Nephron (organoid): Measurements from ENCODE around the gene ZSWIM5.
"Not testable (repeated sequence)": the region's sequence is repeated elsewhere in the genome, so short reads cannot be mapped to it uniquely, and the experiment has no call there.

Experiments used
- H3K27ac Mint-ChIP-seq, 3 experiments: 2 replicates each; pipeline ENCODE4 v1.8.0; 2020; ENCODE audit warnings: mixed read lengths in 3 of 3, mild to moderate bottlenecking in 2 of 3, moderate library complexity in 1 of 3
- H3K27me3 Mint-ChIP-seq: 2 replicates; pipeline ENCODE4 v1.8.0; 2021; ENCODE audit warnings: low read depth, mild to moderate bottlenecking, moderate library complexity, mixed read lengths
- H3K36me3 Mint-ChIP-seq: 2 replicates; pipeline ENCODE4 v1.8.0; 2020; ENCODE audit warnings: low read depth, mixed read lengths
- H3K4me1 Mint-ChIP-seq: 2 replicates; pipeline ENCODE4 v1.8.0; 2020; ENCODE audit warnings: mixed read lengths
- H3K4me3 Mint-ChIP-seq, 3 experiments: 2 replicates each; pipeline ENCODE4 v1.8.0; 2020; ENCODE audit warnings: mild to moderate bottlenecking in 3 of 3, mixed read lengths in 3 of 3, moderate library complexity in 2 of 3
- H3K9me3 Mint-ChIP-seq: 2 replicates; pipeline ENCODE4 v1.8.0; 2020; ENCODE audit warnings: mixed read lengths
- TF ChIP-seq, protein P1 (sequence below), 3 experiments: fragments of 200-600 bp; sonication (generic); IDR thresholded peaks; one replicate each; pipeline ENCODE4 v1.5.0; 2021; ENCODE audit warnings: antibody characterized with exemption in 3 of 3; ENCODE audit not compliant: unreplicated experiment in 3 of 3

ZSWIM5 gene

DNA sequence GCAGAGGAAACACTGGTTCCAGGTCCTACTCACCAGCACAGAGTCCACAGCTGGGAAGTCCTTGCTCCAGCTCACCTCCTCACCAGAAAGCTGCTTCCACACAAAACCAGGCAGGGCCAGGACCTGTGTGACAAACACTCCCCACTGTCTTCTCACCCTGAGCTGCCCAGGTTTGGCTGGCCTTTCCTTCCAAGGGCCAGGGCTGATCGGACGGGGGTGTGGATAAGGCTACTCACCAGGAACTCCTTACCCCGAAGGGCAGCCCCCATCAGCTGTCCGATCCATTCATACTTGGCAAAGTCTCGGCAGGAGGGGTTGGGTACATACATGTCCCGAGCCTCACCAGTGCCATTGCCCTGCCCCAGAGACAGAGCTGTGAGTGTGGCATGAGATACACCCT is 200.6 kb downstream of the ZSWIM5 start:
- H3K4me3 Mint-ChIP-seq: no peak overlapping the region
- H3K4me1 Mint-ChIP-seq: peaks cover 6% of the 10 kb centered on the region
- no peak overlapping the region for H3K27ac Mint-ChIP-seq
- H3K9me3 Mint-ChIP-seq: no peaks in the 10 kb centered on the region
- H3K27me3 Mint-ChIP-seq: no peaks in the 10 kb centered on the region
- TF ChIP-seq, protein P1, sequence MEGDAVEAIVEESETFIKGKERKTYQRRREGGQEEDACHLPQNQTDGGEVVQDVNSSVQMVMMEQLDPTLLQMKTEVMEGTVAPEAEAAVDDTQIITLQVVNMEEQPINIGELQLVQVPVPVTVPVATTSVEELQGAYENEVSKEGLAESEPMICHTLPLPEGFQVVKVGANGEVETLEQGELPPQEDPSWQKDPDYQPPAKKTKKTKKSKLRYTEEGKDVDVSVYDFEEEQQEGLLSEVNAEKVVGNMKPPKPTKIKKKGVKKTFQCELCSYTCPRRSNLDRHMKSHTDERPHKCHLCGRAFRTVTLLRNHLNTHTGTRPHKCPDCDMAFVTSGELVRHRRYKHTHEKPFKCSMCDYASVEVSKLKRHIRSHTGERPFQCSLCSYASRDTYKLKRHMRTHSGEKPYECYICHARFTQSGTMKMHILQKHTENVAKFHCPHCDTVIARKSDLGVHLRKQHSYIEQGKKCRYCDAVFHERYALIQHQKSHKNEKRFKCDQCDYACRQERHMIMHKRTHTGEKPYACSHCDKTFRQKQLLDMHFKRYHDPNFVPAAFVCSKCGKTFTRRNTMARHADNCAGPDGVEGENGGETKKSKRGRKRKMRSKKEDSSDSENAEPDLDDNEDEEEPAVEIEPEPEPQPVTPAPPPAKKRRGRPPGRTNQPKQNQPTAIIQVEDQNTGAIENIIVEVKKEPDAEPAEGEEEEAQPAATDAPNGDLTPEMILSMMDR (IDR thresholded peaks at IDR 0.05; ENCODE audit: unreplicated experiment in 3 of 3): no peak
- peaks cover 43% of the 10 kb centered on the region for H3K36me3 Mint-ChIP-seq

DNA sequence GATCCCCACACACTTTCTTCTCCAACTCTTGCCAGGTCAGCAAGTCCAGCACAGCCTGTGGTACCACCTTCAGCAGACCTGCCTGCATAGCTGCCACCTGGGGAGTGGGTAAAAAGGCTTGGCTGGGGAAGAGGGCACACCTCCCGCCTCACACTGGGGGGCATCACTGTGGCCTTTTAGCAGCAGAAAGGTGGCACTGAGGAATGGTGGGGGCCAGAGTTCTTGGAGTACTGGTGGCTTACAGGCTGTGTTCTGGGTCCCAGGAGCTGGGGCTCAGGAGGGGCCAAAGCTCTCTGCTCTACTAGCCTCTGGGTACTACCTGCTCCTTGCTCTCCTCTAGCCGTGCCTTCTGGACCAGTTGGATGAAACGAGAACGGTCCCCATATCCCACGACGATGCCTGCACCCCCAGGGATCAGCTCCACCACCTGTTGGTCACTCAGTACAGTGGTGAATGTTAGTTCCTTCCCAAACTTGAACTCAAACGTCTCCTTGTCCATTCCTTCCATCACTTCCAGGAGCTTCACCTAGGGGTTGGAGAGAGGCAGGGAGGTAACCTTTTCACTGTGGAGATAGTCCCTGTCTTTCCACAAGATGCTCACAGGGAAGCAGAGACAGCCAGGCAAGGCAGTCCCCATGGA is 202.0 kb downstream of the ZSWIM5 start:
- Mint-ChIP-seq H3K4me1 (no peaks in the 10 kb centered on the region), H3K4me3 (no peak overlapping the region), H3K9me3 (no peaks in the 10 kb centered on the region), H3K27me3 (no peaks in the 10 kb centered on the region), H3K36me3 (peaks cover 43% of the 10 kb centered on the region), H3K27ac (no peak overlapping the region)
- TF ChIP-seq, protein P1 (IDR thresholded peaks at IDR 0.05; ENCODE audit: unreplicated experiment in 3 of 3): no peak

DNA sequence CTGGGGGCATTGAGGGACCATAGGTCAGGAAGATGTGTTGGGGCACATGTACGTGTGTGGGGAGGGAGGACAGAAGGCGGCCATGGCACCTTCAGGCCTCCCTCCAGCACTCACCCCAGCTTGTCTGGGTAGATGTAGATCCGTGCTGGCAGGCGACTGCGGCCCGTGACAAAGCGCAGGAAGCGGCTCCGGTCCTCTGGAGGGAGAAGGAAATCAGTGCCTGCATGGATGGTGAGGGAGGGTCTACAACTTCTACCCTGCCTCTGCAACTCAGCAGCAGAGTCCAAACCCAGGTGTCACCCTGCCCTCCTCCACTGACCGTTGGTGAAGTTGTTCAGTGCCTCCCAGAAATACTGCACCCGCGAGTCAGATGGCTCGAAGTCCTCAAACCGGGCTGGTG is 202.7 kb downstream of the ZSWIM5 start:
- H3K4me3 Mint-ChIP-seq: no peak overlapping the region
- H3K36me3 Mint-ChIP-seq: peaks cover 38% of the 10 kb centered on the region
- TF ChIP-seq, protein P1 (IDR thresholded peaks at IDR 0.05; ENCODE audit: unreplicated experiment in 3 of 3): no peak
- no peaks in the 10 kb centered on the region for H3K4me1 Mint-ChIP-seq
- no peak overlapping the region for H3K27ac Mint-ChIP-seq
- H3K9me3 Mint-ChIP-seq: no peaks in the 10 kb centered on the region
- H3K27me3 Mint-ChIP-seq: no peaks in the 10 kb centered on the region

DNA sequence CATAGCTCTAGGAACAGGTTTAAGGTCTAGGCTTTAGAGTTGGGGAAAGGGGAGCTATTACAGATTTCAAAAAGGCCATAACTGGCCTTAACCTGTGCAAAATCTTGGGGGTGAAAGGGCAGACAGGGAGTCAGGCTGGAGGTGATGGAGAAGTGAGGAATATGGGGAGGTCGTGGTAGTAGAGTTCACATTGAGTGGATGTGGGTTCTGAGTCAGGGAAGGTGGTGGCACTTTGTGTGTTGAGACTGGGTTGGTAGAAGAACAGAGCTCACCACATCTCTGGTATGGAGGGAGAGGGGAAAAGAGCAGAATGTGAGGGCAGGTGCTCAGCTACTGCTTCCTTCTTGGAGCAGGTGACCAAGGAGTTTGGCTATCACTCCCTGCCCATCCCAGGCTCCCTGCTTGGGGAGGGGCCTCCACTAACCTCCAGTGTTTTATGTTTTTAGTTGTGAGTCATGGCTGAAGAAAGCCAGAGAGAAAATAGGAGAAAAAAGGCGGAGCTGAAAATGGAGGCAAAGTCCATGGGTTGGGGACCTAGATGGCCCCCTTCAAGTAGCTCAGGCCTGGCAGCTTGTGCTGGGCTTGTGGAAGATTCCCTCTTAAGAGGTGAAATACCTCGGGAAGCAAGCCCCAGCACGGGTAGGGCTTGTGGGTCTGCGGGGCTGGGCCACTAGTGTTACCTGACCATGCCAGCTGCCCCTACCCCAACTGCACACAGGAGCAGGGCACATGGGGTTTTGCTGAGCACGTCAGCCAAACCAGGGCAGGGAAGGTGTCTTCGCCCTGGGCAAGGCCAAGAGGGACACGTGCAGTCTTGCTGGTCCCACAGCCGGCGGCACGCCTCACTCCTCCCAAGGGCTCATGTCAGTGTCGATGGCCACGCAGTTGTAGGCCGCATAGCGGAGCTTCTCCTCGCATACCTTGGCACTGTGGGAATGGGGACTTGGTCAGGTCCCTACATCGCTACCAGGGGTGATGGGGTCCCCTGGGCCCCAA is 203.5 kb downstream of the ZSWIM5 start:
- Mint-ChIP-seq H3K36me3 (peaks cover 35% of the 10 kb centered on the region), H3K27ac (no peak overlapping the region), H3K9me3 (no peaks in the 10 kb centered on the region), H3K4me1 (no peaks in the 10 kb centered on the region), H3K27me3 (no peaks in the 10 kb centered on the region), H3K4me3 (no peak overlapping the region)
- TF ChIP-seq, protein P1 (IDR thresholded peaks at IDR 0.05; ENCODE audit: unreplicated experiment in 3 of 3): no peak

DNA sequence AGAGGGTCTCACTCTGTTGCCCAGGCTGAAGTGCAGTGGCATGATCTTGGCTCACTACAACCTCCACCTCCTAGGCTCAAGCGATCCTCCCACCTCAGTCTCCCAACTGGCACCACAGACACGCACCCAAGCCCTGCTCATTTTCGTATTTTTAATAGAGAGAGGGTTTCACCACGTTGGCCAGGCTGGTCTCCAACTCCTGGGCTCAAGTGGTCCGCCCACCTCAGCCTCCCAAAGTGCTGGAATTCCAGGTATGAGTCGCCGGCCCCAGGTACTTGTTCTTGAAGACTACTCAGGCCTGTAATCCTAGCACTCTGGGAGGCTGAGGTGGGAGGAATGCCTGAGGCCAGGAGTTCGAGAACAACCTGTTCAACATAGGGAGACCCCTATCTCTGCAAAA is 204.8 kb downstream of the ZSWIM5 start:
- H3K4me3 Mint-ChIP-seq, H3K27ac Mint-ChIP-seq, H3K4me1 Mint-ChIP-seq, H3K27me3 Mint-ChIP-seq, H3K9me3 Mint-ChIP-seq: not testable (repeated sequence)
- H3K36me3 Mint-ChIP-seq: peaks cover 24% of the 10 kb centered on the region

DNA sequence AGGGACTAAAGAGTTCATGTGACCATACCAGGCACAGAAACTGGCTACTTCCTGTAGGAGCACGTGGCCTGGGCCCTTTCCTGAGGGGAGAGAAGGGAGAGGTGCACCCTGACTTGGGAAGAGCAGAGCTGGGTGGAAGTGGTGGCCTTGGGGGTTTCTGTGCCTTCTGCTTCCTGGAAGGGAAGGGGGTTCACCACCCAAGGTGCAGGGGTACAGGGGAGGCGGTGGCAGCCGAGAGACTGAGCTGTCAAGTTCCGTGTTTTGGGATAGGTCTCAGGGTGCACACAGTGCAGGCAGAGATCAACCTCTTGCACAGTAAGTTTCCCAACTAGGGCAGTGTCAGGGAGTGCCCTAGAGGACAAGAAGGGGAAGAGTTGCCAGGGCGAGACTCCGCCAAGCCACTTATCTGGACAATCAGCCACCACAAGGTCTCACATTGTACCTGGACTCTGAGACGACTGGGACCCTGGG is 205.4 kb downstream of the ZSWIM5 start:
- TF ChIP-seq, protein P1 (IDR thresholded peaks at IDR 0.05; ENCODE audit: unreplicated experiment in 3 of 3): no peak
- Mint-ChIP-seq H3K4me3 (no peak overlapping the region), H3K27me3 (no peaks in the 10 kb centered on the region), H3K9me3 (no peaks in the 10 kb centered on the region), H3K4me1 (no peaks in the 10 kb centered on the region), H3K27ac (no peak overlapping the region), H3K36me3 (peaks cover 22% of the 10 kb centered on the region)
